ENCODE results near the gene SAMD9L. TPM values are rescaled to one million over a fixed set of nuclear protein-coding genes. Genes with fewer than 3 reads are reported as not detected.

The SAMD9L gene
- total and polyA plus RNA-seq, 12 donors, result 1.7 to 27.7 (median 4.9) TPM

DNA sequence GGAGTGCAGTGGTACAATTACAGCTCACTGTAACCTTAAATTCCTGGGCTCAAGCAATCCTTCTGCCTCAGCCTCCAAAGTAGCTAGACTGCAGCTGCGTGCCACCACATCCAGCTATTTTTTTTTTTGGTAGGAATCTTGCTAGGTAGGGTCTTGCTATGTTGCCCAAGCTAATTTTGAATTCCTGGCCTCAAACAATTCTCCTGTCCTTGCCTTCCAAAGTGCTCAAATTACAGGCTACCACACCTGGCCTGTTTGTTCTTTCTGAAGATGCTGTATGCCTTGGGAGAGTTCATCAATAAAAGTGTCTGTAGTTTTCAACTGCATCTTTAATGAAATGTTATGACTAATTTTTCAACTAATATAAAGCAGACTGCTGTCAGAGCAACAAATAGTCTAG is 30.9 kb downstream of the SAMD9L start:
- Histone ChIP-seq H3K27ac (peak overlapping the region in 9 of 10 donors; percentile 54 to 90 (median 72)), H3K27me3 (no peaks in the 10 kb centered on the region), H3K4me1 (peaks cover 3 to 34% (median 14%) of the 10 kb centered on the region in 9 donors), H3K4me3 (peak overlapping the region; percentile 23 to 62 (median 48)), H3K9me3 (peaks cover 0 to 38% (median 5%) of the 10 kb centered on the region in 11 donors), H3K36me3 (peaks cover 0 to 34% (median 7%) of the 10 kb centered on the region in 9 donors)
- TF ChIP-seq, protein P1, sequence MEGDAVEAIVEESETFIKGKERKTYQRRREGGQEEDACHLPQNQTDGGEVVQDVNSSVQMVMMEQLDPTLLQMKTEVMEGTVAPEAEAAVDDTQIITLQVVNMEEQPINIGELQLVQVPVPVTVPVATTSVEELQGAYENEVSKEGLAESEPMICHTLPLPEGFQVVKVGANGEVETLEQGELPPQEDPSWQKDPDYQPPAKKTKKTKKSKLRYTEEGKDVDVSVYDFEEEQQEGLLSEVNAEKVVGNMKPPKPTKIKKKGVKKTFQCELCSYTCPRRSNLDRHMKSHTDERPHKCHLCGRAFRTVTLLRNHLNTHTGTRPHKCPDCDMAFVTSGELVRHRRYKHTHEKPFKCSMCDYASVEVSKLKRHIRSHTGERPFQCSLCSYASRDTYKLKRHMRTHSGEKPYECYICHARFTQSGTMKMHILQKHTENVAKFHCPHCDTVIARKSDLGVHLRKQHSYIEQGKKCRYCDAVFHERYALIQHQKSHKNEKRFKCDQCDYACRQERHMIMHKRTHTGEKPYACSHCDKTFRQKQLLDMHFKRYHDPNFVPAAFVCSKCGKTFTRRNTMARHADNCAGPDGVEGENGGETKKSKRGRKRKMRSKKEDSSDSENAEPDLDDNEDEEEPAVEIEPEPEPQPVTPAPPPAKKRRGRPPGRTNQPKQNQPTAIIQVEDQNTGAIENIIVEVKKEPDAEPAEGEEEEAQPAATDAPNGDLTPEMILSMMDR (IDR thresholded peaks at IDR 0.05), result no peak
- intact Hi-C loops (cut with DNase I), result loop anchor here in 2 of 10 donors (5.0 to 10.0 kb wide), 2 partner anchors 100 to 117 kb away; partner anchors contain the start of gene VPS50 (in 1 of the 2)
- DNase-seq (no peak), ATAC-seq (no peak)
- 32 to 49% methylated on average over 1 of the region's 1 CpG for WGBS, 2 donors

DNA sequence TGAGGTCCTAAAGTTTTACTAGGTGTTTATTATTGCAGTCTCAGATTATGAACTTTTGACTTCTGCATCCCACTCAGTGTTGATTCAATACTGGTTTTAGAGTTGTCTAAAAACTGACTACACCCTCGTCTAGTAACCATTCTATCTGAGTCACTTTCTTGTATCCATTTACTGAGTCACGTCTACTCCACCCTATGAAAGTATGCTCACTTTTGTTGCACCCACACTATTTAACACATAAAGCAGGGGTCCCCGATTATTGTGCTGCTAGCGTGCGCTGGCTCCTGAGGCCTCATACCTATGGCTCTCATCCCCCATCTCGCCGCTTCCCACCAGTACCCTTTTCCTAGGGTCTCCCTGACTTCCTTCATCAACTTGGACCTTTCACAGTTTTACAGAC is 32.4 kb downstream of the SAMD9L start:
- Histone ChIP-seq H3K4me3 (peak overlapping the region in 2 of 10 donors; percentile 14 to 62), H3K4me1 (peaks cover 3 to 34% (median 14%) of the 10 kb centered on the region in 9 donors), H3K36me3 (peaks cover 0 to 48% (median 7%) of the 10 kb centered on the region in 9 donors), H3K27me3 (no peaks in the 10 kb centered on the region), H3K9me3 (peaks cover 0 to 49% (median 10%) of the 10 kb centered on the region in 11 donors), H3K27ac (no peak overlapping the region)
- intact Hi-C loops (cut with DNase I), result loop anchor here in 2 of 10 donors (5.0 to 10.0 kb wide), 2 partner anchors 98 to 119 kb away; partner anchors contain the start of gene VPS50 (in 1 of the 2)
- ATAC-seq (no peak), DNase-seq (no peak)
- TF ChIP-seq, protein P1 (IDR thresholded peaks at IDR 0.05), result no peak
- WGBS, 2 donors, result 82 to 91% methylated on average over 7 of the region's 7 CpGs

DNA sequence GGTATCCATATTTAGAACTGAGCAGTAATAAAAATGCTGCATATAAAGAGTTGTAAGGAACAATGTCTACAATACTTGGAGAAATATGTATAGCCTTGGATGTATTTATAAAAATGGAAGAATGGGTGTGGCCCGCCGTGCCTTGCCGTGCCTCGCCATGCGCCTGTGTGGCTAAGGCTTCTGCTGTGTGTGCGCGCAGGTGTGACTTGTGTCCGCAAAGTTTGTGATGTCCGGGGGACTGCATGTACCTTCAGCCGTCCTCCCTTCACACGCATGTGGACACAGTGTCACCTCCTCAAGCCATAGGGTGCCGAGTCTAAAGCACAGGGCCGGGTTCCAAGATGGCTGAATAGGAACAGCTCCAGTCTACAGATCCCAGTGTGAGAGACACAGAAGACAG is 40.2 kb downstream of the SAMD9L start:
- intact Hi-C loops (cut with DNase I), result no loop called here
- Histone ChIP-seq H3K36me3 (peaks cover 3 to 98% (median 62%) of the 10 kb centered on the region in 9 donors), H3K27ac (no peak overlapping the region), H3K27me3 (no peaks in the 10 kb centered on the region), H3K9me3 (peaks cover 0 to 100% (median 80%) of the 10 kb centered on the region in 11 donors), H3K4me3 (no peak overlapping the region), H3K4me1 (no peaks in the 10 kb centered on the region)
- no peak for ATAC-seq
- no peak for DNase-seq
- 92 to 97% methylated on average over 13 of the region's 13 CpGs for WGBS, 2 donors
- TF ChIP-seq, protein P1 (IDR thresholded peaks at IDR 0.05), result no peak

- 64 to 81% methylated on average over 2 of the region's 2 CpGs for WGBS, 2 donors
Measured at GRCh38 chr7:93097388-93097787, 50.8 kb downstream of the SAMD9L start.

More at GRCh38 chr7:93097388-93097787, 50.8 kb downstream of the SAMD9L start:
- ATAC-seq, result no peak
- no peaks in the 10 kb centered on the region for H3K4me1 ChIP-seq
- intact Hi-C loops (cut with DNase I), result no loop called here
- TF ChIP-seq, protein P1 (IDR thresholded peaks at IDR 0.05), result no peak
- no peak for DNase-seq
- H3K4me3 ChIP-seq, result no peak overlapping the region
- H3K27me3 ChIP-seq, result no peaks in the 10 kb centered on the region
- H3K9me3 ChIP-seq, result peaks cover 0 to 67% (median 51%) of the 10 kb centered on the region in 11 donors
- H3K27ac ChIP-seq, result no peak overlapping the region
- H3K36me3 ChIP-seq, result no peaks in the 10 kb centered on the region
